ENCODE measurements around the gene TMPRSS2. TPM values are rescaled to one million over a fixed set of nuclear protein-coding genes. Genes with fewer than 3 reads are reported as not detected.

The TMPRSS2 gene
- total and polyA plus RNA-seq, 2 donors (not counting 3 experiments of a cell fraction or from before 2014, with no cell fraction given) = not detected

DNA sequence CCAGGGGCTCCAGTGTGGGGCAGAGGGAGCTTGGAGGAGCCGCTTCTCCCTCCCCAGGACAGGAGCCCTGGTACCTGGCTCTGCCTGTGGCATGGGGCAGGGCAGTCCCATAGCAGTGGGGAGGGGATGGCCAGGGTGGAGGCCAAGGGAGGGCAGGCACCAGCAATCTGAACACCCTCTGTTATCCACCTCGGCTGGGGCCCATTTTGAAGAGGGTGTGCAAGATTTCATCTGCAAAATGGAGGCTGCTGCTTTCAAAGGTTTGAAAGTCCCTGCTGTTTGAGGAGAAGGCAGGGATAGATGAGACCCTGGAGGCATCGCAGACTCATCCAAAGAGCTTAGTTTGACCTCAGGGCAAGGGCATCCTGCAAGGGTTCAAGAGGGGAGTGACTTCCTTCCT lies 15.2 kb upstream of the TMPRSS2 start:
- POLR2A ChIA-PET = no interaction called here
- intact Hi-C loops (cut with micrococcal nuclease) = no loop called here

More for the DNA sequence above, 15.2 kb upstream of the TMPRSS2 start:
- DNase-seq (ENCODE audit: low read depth, low spot score) (no peak), FAIRE-seq (no peak)
- no peak overlapping the region for H2AFZ ChIP-seq (ENCODE audit: low read depth, low read length)
- no peaks in the 10 kb centered on the region for H3K27me3 ChIP-seq (ENCODE audit: control insufficient read depth in 2 of 2, insufficient read depth in 2 of 2, low read length in 2 of 2)
- no peak overlapping the region for H3K27ac ChIP-seq (ENCODE audit: insufficient read depth, low read depth, low read length)
- H3K9me1 ChIP-seq (replicated peaks; ENCODE audit: control insufficient read depth, extremely low read depth, insufficient read depth, low read length) = no peaks in the 10 kb centered on the region
- TF ChIP-seq POLR2A (IDR thresholded peaks at IDR 0.05; ENCODE audit: low read depth, low read length) = no peak
- no peak for TF ChIP-seq FOS (IDR thresholded peaks at IDR 0.05; ENCODE audit: borderline replicate concordance, insufficient read depth, low read length)
- TF ChIP-seq, protein P1, sequence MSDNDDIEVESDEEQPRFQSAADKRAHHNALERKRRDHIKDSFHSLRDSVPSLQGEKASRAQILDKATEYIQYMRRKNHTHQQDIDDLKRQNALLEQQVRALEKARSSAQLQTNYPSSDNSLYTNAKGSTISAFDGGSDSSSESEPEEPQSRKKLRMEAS (IDR thresholded peaks at IDR 0.05; ENCODE audit: insufficient read depth, insufficient read length) = no peak
- no peak for TF ChIP-seq GATA2 (IDR thresholded peaks at IDR 0.05; ENCODE audit: insufficient read depth, insufficient read length, low read depth, low read length)
- no peak for TF ChIP-seq POLR2AphosphoS5 (IDR thresholded peaks at IDR 0.05; ENCODE audit: insufficient read depth, low read depth, low read length)
- TF ChIP-seq MYC (IDR thresholded peaks at IDR 0.05; ENCODE audit: low read depth, low read length) = no peak
- TF ChIP-seq, protein P2, sequence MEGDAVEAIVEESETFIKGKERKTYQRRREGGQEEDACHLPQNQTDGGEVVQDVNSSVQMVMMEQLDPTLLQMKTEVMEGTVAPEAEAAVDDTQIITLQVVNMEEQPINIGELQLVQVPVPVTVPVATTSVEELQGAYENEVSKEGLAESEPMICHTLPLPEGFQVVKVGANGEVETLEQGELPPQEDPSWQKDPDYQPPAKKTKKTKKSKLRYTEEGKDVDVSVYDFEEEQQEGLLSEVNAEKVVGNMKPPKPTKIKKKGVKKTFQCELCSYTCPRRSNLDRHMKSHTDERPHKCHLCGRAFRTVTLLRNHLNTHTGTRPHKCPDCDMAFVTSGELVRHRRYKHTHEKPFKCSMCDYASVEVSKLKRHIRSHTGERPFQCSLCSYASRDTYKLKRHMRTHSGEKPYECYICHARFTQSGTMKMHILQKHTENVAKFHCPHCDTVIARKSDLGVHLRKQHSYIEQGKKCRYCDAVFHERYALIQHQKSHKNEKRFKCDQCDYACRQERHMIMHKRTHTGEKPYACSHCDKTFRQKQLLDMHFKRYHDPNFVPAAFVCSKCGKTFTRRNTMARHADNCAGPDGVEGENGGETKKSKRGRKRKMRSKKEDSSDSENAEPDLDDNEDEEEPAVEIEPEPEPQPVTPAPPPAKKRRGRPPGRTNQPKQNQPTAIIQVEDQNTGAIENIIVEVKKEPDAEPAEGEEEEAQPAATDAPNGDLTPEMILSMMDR (IDR thresholded peaks at IDR 0.05; ENCODE audit: extremely low read depth in 1 of 2, insufficient read depth in 1 of 2, low read depth in 1 of 2, low read length in 2 of 2) = no peak
- no peak overlapping the region for H3K9ac ChIP-seq (replicated peaks; ENCODE audit: extremely low read depth, insufficient read depth, low read length)
- CTCF ChIA-PET = no interaction called here
- no peaks in the 10 kb centered on the region for H3K9me3 ChIP-seq (replicated peaks; ENCODE audit: control insufficient read depth, insufficient read depth, low read length)
- dilution Hi-C loops (cut with MboI; ENCODE audit: extremely low pct_ligation_motif_present, low sequenced_read_pairs) = no loop called here
- no peaks in the 10 kb centered on the region for H3K36me3 ChIP-seq (ENCODE audit: control insufficient read depth in 2 of 2, extremely low read depth in 1 of 2, insufficient read depth in 2 of 2, low read length in 2 of 2)
- H4K20me1 ChIP-seq (replicated peaks; ENCODE audit: control insufficient read depth, extremely low read depth, insufficient read depth, low read length) = no peaks in the 10 kb centered on the region
- H3K79me2 ChIP-seq (ENCODE audit: control insufficient read depth, insufficient read depth, low read length) = no peaks in the 10 kb centered on the region
- H3K4me2 ChIP-seq (ENCODE audit: insufficient read depth, low read length) = no peak overlapping the region
- H3K4me3 ChIP-seq (replicated peaks in 1 of 3; ENCODE audit: insufficient read depth in 1 of 3, low read depth in 1 of 3, low read length in 3 of 3) = no peak overlapping the region
- no peaks in the 10 kb centered on the region for H3K4me1 ChIP-seq (ENCODE audit: control insufficient read depth, extremely low read depth, insufficient read depth, low read length)
- no TSS peak for BruUV-seq (replicated peaks)

Measured in endothelial cell of umbilical vein (primary cell).